Ramos (cell line): ENCODE results near the gene PTGS1.
"Not testable (repeated sequence)": the region's sequence is repeated elsewhere in the genome, so short reads cannot be mapped to it uniquely, and the experiment has no call there.

ENCODE experiments used
- in situ Hi-C: fragments of 300-500 bp; cut with MboI; formaldehyde crosslinking; loops from one replicate; pipeline ENCODE4 v1.14.3; 2022; ENCODE audit warnings: low sequenced_read_pairs; ENCODE audit not compliant: unreplicated experiment

The PTGS1 gene

DNA sequence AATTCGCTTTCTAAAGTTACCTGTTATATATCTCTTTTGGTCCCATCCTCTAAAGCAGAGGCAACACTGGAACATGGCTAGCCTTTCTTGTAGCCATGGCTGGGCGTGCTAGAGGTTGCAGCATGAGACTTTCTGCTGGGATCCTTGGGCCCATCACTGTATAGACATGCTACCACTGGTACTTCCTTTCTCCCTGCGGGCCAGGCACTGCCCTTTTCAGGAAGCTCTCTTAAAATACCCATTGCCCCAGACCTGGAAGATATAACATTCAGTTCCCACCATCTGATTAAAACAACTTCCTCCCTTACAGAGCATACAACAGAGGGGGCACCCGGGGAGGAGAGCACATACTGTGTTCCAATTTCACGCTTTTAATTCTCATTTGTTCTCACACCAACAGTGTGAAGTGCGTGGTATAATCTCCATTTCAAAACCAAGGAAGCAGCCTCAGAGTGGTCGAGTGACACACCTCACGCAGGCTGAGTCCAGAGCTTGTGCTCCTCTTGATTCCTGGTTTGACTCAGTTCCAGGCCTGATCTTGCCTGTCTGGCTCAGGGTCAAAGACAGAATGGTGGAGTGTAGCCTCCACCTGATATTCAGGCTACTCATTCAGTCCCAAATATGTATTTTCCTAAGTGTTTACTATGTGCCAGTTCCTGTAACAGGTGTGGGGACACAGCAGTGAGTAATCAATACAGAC, 22.6 kb downstream of the PTGS1 start:
- in situ Hi-C loops: no loop called here

DNA sequence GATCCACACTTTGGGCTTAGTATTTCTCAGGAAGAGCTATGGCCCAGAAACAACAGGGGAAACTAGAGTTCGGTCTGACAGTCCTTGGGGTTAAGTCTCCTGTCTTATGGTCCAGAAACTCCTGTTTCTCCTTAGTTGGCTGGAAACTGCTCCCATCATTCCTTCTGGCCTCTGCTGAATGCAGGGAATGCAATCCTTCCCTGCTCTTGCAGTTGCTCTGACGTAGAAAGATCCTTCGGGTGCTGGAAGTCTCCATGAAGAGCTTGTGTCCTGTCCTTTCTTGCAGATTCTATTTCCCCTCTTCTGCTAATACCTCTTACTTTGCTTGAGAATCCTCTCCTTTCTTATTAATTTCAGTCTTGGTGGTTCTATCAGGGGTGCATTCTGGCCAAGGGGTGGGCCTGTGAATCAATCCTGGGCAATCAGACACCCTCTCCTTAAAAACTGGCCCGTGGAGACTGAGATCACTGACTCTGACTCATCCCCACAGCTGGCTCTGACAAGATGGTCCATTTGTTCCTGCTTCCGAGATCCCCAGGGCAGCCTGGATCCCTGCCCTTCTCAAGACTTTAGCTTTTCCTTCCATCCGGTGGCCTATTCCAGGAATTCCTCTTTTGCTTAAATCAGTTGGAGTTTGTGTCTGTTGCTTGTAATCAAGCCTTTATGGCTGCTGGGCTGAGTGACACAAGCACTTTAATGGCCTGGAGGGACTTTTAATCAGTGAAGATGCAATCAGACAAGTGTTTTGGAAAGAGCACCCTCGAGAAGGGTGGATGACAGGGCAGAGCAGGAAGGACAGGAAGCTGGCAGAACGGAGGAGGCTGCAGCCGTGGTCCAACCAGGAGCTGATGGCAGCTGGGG, 23.7 kb downstream of the PTGS1 start:
- in situ Hi-C loops: no loop called here

DNA sequence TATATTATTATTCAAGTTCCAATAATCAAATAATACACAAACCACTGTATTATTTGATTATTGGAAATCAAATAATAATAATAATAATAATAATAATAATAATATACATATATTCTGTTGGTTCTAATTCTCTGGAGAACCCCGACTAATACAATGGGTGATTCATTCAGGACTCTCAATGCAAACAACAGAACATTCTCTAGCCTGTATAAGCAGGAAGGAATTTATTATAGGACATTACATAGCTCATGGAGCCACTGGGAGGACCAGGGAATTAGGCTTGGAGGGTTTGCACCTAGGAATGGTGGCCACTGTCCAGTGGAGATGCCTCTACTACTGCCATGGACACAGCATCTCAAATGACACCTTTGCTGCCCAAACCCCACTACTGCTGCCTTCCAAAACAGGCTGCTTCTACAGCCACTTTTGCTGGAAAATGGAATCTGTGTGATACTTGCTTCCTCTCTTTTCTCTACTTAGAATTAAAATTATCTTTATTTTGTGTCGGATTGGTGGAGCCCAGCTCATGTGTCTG, 25.9 kb downstream of the PTGS1 start:
- in situ Hi-C loops: no loop called here

DNA sequence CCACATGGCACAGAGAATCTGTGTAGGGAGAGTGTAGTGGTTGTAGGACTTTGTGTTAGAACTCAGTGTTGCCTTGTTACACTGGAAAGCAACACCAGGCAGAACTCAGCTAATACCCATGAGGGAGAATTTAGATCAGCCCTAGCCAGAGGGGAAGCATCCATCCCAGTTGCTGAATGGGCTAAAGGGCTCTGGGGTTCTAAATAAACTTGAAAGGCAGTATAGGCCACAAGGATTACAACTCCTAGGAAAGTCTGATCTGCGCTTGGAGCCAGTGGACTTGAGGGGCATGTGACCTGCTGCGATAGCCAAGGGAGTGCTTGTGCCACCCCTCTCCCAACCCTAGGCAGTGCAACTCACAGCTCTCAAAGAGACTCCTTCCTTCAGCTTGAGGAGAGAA, 26.9 kb downstream of the PTGS1 start:
- in situ Hi-C loops: no loop called here

DNA sequence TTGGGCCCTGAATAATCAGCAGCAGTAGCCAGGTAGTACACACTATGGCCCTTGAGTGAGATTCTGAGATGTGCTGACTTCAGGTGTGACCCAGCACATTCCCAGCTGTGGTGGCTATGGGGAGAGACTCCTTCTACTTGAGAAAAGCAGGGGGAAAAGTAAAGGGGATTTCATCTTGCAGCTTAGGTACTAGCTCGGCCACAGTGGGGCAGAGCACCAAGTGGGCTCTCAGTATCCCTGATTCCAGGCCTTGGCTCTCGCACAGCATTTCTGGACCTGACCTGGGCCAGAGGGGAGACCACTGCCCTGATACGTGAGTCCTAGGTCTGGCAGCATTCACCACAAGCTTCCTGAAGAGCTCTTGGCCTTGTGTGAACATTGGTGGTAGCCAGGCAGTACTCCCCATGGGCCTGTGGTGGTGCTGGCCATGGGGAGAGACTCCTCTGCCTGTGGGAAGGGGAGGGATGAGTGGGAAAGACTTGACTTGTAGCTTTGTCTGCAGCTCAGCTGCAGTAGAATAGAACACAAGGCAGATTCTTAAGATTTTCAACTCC, 27.6 kb downstream of the PTGS1 start:
- in situ Hi-C loops: no loop called here

DNA sequence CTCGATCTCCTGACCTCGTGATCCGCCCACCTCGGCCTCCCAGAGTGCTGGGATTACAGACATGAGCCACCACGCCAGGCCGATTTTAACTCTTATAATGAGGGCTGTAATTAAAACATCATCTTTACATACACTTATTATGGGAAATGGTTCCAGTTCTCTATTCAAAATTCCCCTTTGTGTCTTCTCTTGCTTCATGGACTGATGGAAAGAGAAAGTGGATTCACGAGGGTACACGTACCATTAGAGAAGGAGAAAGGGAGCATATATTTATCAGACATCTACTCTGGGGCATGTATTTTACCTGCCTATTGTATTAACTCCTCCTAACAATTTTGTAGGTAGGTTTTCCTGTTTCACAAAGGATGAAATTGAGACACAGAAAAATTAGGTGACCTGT, 31.1 kb downstream of the PTGS1 start:
- in situ Hi-C loops: no loop called here

DNA sequence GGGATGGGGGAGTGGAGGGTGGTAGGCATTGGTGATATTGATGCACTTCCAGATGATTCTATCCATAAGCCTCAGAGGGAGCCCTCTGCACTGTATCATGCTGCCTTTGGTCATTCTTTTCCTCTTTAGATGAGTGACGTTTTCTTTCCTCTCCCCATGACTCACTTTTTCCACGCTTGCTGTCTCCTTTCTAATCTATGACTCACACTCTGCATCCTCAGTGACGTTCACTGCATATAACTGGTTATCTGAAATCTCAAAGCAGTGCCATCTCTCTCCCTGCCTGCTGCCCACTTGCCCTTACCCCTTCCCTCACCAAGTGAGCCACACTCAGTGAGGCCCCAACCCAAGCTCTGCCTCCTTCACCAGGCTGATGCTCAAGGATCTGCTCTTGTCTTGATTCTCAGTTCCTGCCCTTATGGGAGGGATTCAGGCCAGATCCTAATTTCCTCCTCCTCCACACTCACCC, 31.6 kb downstream of the PTGS1 start:
- in situ Hi-C loops: no loop called here

DNA sequence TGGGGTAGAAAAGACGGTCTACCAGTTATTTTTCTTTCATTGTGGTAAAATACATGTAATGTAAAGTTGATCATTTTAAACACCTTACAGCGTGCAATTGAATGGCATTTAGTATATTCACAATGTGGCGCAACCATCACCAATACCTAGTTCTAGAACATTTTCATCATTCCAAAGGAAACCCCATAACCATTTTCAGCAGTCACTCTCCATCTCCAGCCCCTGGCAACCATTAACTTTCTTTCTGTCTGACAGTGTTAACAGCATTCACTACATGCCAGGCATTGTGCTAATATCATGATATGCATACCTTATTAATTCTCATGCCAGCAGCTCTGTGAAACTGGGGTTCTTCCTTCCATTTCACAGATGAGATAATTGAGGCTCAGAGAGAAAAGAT, 32.0 kb downstream of the PTGS1 start:
- in situ Hi-C loops: no loop called here

DNA sequence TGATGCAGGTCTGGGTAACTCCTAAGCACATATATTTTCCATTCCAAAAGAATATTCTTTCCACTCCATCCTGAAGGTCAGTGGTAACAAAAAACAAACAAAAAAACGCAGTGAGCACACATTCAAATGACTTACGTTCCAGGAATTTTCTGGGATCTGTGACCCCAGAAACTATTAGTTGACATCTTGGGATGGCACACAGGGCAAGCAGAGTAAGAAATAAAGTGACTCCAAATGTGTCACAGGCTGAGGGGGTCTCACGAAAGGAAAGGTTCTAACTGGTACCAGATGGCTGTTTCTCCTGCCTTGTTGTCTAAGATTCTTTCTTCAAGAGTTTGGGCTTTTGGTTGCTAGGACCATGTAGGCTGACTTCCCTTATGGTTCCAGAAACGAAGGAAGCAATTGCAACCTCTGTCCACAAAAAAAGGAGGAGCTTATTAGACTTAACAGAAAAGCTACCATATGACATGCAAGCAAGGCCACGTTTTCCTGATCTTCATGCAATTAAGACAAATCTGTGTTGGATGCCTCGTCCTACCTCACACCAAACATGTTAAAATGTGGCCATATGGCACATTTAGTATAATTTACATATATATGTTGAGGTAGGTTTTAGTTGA, 32.7 kb downstream of the PTGS1 start:
- in situ Hi-C loops: no loop called here

DNA sequence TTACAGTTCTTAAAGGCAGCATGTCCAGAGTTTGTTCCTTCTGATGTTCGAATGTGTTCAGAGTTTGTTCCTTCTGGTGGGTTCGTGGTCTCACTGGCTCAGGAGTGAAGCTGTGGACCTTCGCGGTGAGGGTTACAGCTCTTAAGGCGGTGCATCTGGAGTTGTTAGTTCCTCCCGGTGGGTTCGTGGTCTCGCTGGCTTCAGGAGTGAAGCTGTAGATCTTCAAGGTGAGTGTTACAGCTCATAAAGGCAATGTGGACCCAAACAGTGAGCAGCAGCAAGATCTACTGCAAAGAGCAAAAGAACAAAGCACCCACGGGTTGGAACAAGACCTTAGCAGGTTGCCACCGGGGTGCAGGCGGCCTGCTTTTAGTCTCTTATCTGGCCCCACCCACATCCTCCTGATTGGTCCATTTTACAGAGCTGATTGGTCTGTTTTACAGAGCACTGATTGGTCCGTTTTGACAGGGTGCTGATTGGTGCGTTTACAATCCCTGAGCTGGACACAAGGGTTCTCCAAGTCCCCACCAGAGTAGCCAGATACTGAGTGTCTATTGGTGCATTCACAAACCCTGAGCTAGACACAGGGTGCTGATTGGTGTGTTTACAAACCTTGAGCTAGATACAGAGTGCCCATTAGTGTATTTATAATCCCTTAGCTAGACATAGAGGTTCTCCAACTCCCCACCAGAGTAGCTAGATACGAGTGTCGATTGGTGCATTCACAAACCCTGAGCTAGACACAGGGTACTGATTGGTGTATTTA, 34.7 kb downstream of the PTGS1 start:
- in situ Hi-C loops: not testable (repeated sequence)

DNA sequence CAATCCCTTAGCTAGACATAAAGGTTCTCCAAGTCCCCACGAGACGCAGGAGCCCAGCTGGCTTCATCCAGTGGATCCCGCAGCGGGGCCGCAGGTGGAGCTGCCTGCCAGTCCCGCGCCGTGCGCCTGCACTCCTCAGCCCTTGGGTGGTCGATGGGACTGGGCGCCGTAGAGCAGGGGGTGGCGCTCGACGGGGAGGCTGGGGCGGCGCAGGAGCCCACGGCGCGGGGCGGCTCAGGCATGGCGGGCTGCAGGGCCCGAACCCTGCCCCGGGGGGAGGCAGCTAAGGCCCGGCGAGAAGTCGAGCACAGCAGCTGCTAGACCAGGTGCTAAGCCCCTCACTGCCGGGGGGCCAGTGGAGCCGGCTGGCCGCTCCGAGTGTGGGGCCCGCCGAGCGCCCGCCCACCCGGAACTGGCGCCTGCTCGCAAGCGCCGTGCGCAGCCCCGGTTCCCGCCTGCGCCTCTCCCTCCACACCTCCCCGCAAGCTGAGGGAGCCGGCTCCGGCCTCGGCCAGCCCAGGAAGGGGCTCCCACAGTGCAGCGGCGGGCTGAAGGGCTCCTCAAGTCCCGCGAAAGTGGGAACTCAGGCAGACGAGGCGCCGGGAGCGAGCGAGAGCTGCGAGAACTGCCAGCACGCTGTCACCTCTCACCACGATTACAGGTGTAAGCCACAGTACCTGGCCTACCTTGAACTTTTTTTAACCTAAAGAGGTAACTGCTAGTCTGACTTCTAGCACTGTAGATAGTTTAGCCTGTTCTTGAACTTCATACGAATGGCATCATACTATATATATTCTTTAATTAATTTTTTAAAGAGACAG, 35.5 kb downstream of the PTGS1 start:
- in situ Hi-C loops: no loop called here

DNA sequence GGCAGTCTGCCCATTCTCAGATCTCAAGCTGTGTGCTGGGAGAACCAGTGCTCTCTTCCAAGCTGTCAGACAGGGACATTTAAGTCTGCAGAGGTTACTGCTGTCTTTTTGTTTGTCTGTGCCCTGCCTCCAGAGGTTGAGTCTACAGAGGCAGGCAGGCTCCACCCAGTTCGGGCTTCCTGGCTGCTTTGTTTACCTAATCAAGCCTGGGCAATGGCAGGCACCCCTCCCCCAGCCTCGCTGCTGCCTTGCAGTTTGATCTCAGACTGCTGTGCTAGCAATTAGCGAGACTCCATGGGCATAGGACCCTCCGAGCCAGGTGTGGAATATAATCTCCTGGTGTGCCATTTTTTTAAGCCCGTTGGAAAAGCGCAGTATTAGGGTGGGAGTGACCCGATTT, 43.3 kb downstream of the PTGS1 start:
- in situ Hi-C loops: not testable (repeated sequence)

DNA sequence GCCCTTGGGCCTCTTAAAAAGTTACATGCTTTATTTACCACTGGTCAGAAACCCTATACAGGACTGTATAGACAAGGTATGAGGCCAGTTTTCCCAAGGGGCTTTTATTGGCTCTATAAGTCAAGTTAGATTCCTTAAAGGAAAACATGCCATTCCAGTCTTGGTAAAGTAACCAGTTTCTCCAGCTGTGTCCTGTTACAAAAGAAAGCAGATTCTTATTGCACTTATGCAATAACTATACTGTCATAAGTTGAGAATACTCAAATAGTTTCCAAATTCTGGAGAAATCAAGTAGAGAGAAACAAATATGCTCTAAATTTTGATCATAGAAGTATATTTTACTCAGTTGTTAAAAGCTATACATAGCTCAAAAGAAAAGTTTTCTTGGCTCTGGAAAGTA, 47.2 kb downstream of the PTGS1 start:
- in situ Hi-C loops: no loop called here

DNA sequence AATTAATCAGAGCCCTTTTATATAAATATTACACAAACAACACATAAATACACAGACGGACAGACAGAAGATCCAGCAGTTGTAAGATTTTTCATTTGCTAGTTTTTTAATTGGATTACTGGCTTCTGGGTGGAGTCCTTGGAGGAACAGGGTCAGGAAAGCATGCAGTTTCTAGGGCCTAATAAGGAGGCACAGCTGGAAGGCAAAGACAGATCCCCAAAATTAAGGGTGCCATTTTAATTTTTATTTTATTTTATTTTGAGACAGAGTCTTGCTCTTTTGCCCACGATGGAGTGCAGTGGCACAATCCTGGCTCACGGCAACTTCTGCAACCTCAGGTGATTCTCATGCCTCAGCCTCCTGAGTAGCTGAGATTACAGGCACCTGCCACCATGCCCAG, 49.5 kb downstream of the PTGS1 start:
- in situ Hi-C loops: no loop called here

DNA sequence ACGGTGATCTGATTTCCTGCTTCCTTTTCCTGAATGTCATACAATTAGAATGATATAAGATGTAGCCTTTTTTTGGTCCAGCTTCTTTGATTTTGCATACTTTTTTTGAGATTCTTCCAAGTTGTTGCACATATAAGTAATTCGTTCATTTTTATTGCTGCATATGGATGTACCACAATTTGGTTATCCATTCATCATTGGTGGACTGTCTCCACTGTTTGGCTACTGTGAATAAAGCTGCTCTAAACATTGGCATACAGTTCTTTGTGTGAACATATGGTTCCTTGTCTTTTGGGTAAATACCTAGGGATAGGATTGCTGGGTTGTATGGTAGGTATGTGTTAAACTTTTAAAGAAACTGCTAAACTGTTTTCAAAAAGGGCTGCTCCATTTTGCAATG, 54.3 kb downstream of the PTGS1 start:
- in situ Hi-C loops: no loop called here

DNA sequence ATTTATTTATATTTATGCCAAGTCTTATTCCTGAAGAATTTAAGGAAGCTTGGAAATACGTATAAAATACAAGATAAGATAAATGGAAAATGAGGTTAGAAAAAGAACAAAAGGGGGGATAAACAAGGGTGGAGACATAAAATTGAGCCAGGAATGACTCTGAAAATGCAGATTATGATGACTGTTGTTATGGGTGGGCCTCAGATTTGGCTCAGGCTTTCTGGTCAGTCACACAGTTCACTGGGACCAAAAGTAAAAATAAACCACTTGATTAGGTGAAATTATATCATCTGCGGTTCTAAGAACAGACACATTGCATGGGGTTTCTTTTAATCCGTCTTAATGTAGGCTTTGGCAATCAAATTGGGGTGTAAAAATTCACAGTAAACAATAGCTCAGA, 55.9 kb downstream of the PTGS1 start:
- in situ Hi-C loops: no loop called here

DNA sequence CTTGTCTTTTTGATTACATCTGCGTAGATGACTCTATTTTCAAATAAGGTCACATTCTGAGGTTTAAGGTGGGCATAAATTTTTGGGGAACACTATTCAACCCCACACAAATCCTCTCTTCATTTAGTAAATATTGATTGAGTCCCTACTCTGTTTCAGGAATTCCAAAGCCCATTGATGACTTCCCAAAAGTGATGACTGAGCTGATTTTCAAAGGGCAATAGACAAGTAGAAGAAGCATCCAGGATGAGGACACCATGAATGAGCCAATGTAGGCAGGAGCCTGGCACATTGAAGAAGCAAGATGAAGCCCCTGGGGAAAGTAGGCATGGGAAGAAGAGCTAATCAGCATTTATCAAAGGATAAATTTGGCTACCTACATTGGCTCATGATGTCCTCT, 71.7 kb downstream of the PTGS1 start:
- in situ Hi-C loops: no loop called here

DNA sequence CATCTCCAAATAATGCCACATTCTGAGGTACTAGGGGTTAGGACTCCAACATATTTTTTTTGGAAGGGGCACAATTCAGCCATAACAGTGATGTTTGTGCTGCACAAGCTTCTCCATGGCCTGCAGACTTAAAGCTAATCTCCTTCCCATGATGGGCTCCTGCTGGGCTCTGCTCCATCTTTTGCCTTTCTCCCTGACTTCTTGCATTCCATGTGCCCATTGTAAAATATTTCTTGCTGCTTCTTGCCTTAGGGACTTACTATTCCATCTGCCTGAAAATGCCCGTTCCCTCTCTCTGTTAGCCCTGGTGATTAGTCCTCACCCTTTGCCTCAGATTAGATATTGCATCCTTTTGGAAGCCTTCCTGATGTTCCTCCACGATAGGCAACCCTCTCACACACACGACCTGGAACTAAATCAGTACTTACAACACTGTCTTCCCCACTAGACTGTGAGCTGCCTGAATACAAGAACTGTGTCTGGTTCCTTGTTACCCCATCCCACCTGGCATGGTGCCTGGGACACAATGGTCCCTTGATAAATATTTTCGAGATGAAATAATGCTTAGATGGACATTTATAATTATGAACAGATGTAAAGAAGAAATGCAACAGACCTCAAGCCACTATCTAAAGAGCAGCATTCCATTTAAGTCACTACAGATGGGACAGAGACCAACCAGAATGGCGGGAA, 73.4 kb downstream of the PTGS1 start:
- in situ Hi-C loops: no loop called here
